ENCODE measurements around the gene SNRPB2. TPM values are rescaled to one million over a fixed set of nuclear protein-coding genes. Genes with fewer than 3 reads are reported as not detected.

SNRPB2 gene
- total RNA-seq, 1 experiment from 2014 or later, result 89.7 TPM

DNA sequence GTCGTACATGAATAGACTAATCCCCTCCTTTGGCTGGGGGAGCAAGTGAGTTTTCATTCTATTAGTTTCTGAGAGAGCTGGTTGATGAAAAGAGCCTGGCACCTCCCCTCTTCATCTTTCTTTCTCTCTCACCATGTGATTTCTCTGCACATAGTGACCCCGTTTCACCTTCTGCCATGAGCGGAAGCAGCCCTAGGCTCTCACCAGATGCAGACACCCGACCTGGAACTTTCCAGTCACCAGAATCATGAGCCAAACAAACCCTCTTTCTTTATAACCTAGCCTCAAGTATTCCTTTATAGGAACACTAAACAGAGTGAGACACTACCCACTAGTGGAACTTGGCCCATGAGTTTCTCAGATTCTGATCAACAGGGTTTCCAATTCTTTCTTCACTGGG, 34.7 kb downstream of the SNRPB2 start:
- Histone ChIP-seq H3K4me2 (ENCODE audit: low read length) (peak overlapping the region; percentile 70), H3K36me3 (ENCODE audit: low read depth, low read length) (no peaks in the 10 kb centered on the region), H3K9me3 (ENCODE audit: low read length) (no peaks in the 10 kb centered on the region), H3K4me3 (ENCODE audit: low read length) (peak overlapping the region; percentile 4; the same call in 1 of the 2 replicates), H3K27ac (ENCODE audit: low read length) (peak overlapping the region; percentile 62), H3F3A (ENCODE audit: low read length, unreplicated experiment) (no peaks in the 10 kb centered on the region), H3K4me1 (ENCODE audit: insufficient read depth, low read length) (peaks cover 36% of the 10 kb centered on the region), H3K9me2 (replicated peaks; ENCODE audit: low read length) (no peaks in the 10 kb centered on the region), H3K79me2 (ENCODE audit: low read length) (no peaks in the 10 kb centered on the region), H2AFZ (ENCODE audit: low read length) (peak overlapping the region; percentile 79; the same call in 1 of the 2 replicates), H3K9ac (ENCODE audit: low read length) (no peak overlapping the region), H3K27me3 (ENCODE audit: low read length) (no peaks in the 10 kb centered on the region), H4K20me1 (ENCODE audit: low read length) (no peaks in the 10 kb centered on the region)
- no peak for TF ChIP-seq EZH2 (IDR thresholded peaks at IDR 0.05; ENCODE audit: low read length, unreplicated experiment)
- TF ChIP-seq EZH2phosphoT487 (IDR thresholded peaks at IDR 0.05; ENCODE audit: borderline replicate concordance, low read length), result no peak
- TF ChIP-seq, protein P1, sequence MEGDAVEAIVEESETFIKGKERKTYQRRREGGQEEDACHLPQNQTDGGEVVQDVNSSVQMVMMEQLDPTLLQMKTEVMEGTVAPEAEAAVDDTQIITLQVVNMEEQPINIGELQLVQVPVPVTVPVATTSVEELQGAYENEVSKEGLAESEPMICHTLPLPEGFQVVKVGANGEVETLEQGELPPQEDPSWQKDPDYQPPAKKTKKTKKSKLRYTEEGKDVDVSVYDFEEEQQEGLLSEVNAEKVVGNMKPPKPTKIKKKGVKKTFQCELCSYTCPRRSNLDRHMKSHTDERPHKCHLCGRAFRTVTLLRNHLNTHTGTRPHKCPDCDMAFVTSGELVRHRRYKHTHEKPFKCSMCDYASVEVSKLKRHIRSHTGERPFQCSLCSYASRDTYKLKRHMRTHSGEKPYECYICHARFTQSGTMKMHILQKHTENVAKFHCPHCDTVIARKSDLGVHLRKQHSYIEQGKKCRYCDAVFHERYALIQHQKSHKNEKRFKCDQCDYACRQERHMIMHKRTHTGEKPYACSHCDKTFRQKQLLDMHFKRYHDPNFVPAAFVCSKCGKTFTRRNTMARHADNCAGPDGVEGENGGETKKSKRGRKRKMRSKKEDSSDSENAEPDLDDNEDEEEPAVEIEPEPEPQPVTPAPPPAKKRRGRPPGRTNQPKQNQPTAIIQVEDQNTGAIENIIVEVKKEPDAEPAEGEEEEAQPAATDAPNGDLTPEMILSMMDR (conservative IDR thresholded peaks at IDR 0.05; ENCODE audit: low read depth, low read length), result no peak
- intact Hi-C loops (cut with micrococcal nuclease), result loop anchor here (10.0 kb wide), 1 partner anchor 190 kb away; the partner anchor contains the start of gene KIF16B
- DNase-seq (no peak), ATAC-seq (no peak)
- POLR2A ChIA-PET (ENCODE audit: unreplicated experiment), result no interaction called here
- no TSS peak for BruUV-seq (replicated peaks)
- CTCF ChIA-PET, result no interaction called here

DNA sequence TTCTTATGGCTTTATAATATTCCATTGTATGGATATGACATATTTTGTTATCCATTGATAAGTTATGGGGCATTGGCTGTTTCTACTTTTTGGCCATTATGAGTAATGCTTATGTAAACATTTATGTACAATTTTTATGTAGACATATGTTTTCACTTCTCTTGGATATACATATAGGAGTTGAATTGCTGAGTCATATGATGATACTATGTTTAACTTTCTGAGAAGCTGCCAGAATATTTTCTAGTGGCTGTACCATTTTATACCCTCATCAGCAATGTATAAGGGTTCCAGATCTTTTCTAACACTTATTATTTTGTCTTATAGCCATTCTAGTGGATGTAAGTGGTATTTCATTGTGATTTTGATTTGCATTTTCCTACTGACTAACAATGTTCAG, 41.4 kb downstream of the SNRPB2 start:
- POLR2A ChIA-PET (ENCODE audit: unreplicated experiment), result no interaction called here
- DNase-seq, result peak; percentile 87
- no peak overlapping the region for H3K27ac ChIP-seq (ENCODE audit: low read length)
- H3K79me2 ChIP-seq (ENCODE audit: low read length), result no peaks in the 10 kb centered on the region
- CTCF ChIA-PET, result no interaction called here
- H3F3A ChIP-seq (ENCODE audit: low read length, unreplicated experiment), result no peaks in the 10 kb centered on the region
- peaks cover 14% of the 10 kb centered on the region for H3K4me1 ChIP-seq (ENCODE audit: insufficient read depth, low read length)
- no peaks in the 10 kb centered on the region for H3K9me2 ChIP-seq (replicated peaks; ENCODE audit: low read length)
- H3K36me3 ChIP-seq (ENCODE audit: low read depth, low read length), result no peaks in the 10 kb centered on the region
- no TSS peak for BruUV-seq (replicated peaks)
- H3K9ac ChIP-seq (ENCODE audit: low read length), result no peak overlapping the region
- no peak overlapping the region for H3K4me3 ChIP-seq (ENCODE audit: low read length)
- H4K20me1 ChIP-seq (ENCODE audit: low read length), result no peaks in the 10 kb centered on the region
- intact Hi-C loops (cut with micrococcal nuclease), result no loop called here
- no peak overlapping the region for H2AFZ ChIP-seq (ENCODE audit: low read length)
- peak; percentile 76 for ATAC-seq
- TF ChIP-seq, protein P1 (conservative IDR thresholded peaks at IDR 0.05; ENCODE audit: low read depth, low read length), result no peak
- TF ChIP-seq EZH2phosphoT487 (IDR thresholded peaks at IDR 0.05; ENCODE audit: borderline replicate concordance, low read length), result no peak
- TF ChIP-seq EZH2 (IDR thresholded peaks at IDR 0.05; ENCODE audit: low read length, unreplicated experiment), result no peak
- no peak overlapping the region for H3K4me2 ChIP-seq (ENCODE audit: low read length)
- no peaks in the 10 kb centered on the region for H3K9me3 ChIP-seq (ENCODE audit: low read length)
- H3K27me3 ChIP-seq (ENCODE audit: low read length), result peaks cover 2% of the 10 kb centered on the region; the same call in 1 of the 2 replicates

DNA sequence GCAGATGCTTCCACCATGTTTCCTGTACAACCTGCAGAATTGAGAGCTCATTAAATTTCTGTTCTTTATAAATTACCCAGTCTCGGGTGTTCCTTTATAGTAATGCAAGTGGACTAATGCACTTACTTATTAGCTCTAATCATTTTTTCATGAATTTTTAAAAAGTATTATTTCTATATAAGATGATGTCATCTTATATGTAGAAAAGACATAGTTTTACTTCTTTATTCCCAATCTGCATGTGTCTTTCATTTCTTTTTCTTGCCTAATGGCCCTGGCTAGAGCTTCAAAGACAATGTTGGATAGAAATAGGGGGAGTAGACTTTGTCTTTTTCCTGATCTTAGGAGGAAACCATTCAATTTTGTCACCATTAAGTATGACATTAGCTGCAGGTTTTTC, 46.1 kb downstream of the SNRPB2 start:
- Histone ChIP-seq H3K4me2 (ENCODE audit: low read length) (no peak overlapping the region), H3K27me3 (ENCODE audit: low read length) (peaks cover 11% of the 10 kb centered on the region), H3F3A (ENCODE audit: low read length, unreplicated experiment) (no peaks in the 10 kb centered on the region), H3K79me2 (ENCODE audit: low read length) (no peaks in the 10 kb centered on the region), H2AFZ (ENCODE audit: low read length) (no peak overlapping the region), H3K9me2 (replicated peaks; ENCODE audit: low read length) (no peaks in the 10 kb centered on the region), H3K4me1 (ENCODE audit: insufficient read depth, low read length) (peaks cover 7% of the 10 kb centered on the region), H3K27ac (ENCODE audit: low read length) (no peak overlapping the region), H3K9ac (ENCODE audit: low read length) (no peak overlapping the region), H3K4me3 (ENCODE audit: low read length) (no peak overlapping the region), H3K36me3 (ENCODE audit: low read depth, low read length) (no peaks in the 10 kb centered on the region), H4K20me1 (ENCODE audit: low read length) (no peaks in the 10 kb centered on the region), H3K9me3 (ENCODE audit: low read length) (no peaks in the 10 kb centered on the region)
- ATAC-seq (no peak), DNase-seq (no peak)
- TF ChIP-seq EZH2phosphoT487 (IDR thresholded peaks at IDR 0.05; ENCODE audit: borderline replicate concordance, low read length) (no peak), EZH2 (IDR thresholded peaks at IDR 0.05; ENCODE audit: low read length, unreplicated experiment) (no peak)
- TF ChIP-seq, protein P1 (conservative IDR thresholded peaks at IDR 0.05; ENCODE audit: low read depth, low read length), result no peak
- ChIA-PET POLR2A (ENCODE audit: unreplicated experiment) (no interaction called here), CTCF (no interaction called here)
- BruUV-seq (replicated peaks), result no TSS peak
- intact Hi-C loops (cut with micrococcal nuclease), result no loop called here

All from PC-3 (cell line).